Stimulated activated naive CD8-positive, alpha-beta T cell treated with anti-CD3 and anti-CD28 coated beads, Interleukin-15, amount 100 ng/mL, for 72 hours (primary cell): ENCODE results near the gene ECSIT.
A peak's percentile ranks its signal among the peaks of the same experiment; 100 is the strongest.

Experiments used
- ATAC-seq: fragments of 150-1000 bp; cut with Tn5 transposase; 2 replicates; pipeline ENCODE4 v1.10.0; 2021; ENCODE audit warnings: mild to moderate bottlenecking, moderate library complexity
- DNase-seq, 2 donors: peaks; one replicate each; pipeline ENCODE4 v3.0.0; 2021 to 2022
- H3K27ac Mint-ChIP-seq, 2 donors: one replicate each; pipeline ENCODE4 v1.8.0; 2022; ENCODE audit warnings: mild to moderate bottlenecking in 2 of 2, mixed read lengths in 2 of 2, moderate library complexity in 2 of 2
- H3K27me3 Mint-ChIP-seq: one replicate; pipeline ENCODE4 v1.8.0; 2022; ENCODE audit warnings: mixed read lengths
- H3K4me1 Mint-ChIP-seq: one replicate; pipeline ENCODE4 v1.8.0; 2022; ENCODE audit warnings: mild to moderate bottlenecking, mixed read lengths
- H3K4me3 Mint-ChIP-seq, 2 donors: one replicate each; pipeline ENCODE4 v1.8.0; 2022; ENCODE audit warnings: mild to moderate bottlenecking in 2 of 2, mixed read lengths in 2 of 2, moderate library complexity in 1 of 2
- H3K9me3 Mint-ChIP-seq, 2 donors: one replicate each; pipeline ENCODE4 v1.8.0; 2022; ENCODE audit warnings: mixed read lengths in 2 of 2

Gene ECSIT

DNA sequence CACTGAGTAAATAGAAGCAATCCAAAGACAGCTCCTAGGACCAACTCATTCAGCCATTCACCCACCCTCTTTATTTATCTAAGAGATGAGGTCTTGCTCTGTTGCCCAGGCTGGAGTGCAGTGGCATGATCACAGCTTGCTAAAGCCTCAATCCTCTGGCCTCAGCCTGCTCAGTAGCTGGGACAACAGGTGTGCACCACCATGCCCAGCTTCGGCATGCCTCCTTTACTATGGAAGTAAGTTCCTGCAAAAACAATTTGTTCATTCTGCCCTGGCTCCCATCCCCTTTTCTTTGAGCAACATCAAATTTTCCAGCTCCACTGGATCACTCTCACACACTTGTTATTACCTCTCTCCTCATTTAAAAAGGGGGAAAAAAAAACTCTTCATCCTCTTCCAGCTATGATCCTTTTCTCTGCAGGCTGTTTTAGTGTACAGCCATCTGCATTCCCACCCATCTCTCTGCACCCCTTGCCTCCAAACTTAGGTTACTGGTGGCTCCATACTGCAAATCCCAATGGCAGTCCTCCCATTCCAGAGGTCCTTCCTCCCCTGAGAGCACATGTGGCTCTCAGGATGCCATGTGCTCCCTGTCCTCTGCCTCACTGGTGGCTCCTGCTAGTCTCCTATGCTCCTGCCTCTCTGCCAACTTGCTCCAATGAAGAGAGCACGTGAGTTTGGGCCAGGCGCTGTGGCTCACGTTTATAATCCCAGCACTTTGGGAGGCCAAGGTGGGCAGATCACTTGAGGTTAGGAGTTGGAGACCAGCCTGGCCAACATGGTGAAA, 27.9 kb upstream of the ECSIT start:
- peak overlapping the region; percentile 20 to 46 for H3K4me3 Mint-ChIP-seq
- peaks cover 56% of the 10 kb centered on the region for H3K4me1 Mint-ChIP-seq
- H3K27ac Mint-ChIP-seq = peak overlapping the region in 1 of 2 donors; percentile 56

GRCh38 chr19:11555246-11555645, 26.3 kb upstream of the ECSIT start:
- Mint-ChIP-seq H3K27ac (peak overlapping the region; percentile 27 to 65), H3K4me3 (no peak overlapping the region), H3K4me1 (peaks cover 48% of the 10 kb centered on the region), H3K9me3 (no peaks in the 10 kb centered on the region), H3K27me3 (no peaks in the 10 kb centered on the region)
- DNase-seq = no peak
- ATAC-seq = no peak

More for the DNA sequence above, 27.9 kb upstream of the ECSIT start:
- DNase-seq (no peak), ATAC-seq (no peak)
- H3K9me3 Mint-ChIP-seq = no peaks in the 10 kb centered on the region
- H3K27me3 Mint-ChIP-seq = no peaks in the 10 kb centered on the region

GRCh38 chr19:11554160-11554559, 25.2 kb upstream of the ECSIT start:
- Mint-ChIP-seq H3K4me1 (peaks cover 42% of the 10 kb centered on the region), H3K27ac (no peak overlapping the region), H3K4me3 (no peak overlapping the region), H3K27me3 (no peaks in the 10 kb centered on the region), H3K9me3 (no peaks in the 10 kb centered on the region)
- no peak for DNase-seq
- no peak for ATAC-seq

- no peak overlapping the region for H3K4me3 Mint-ChIP-seq
- peak overlapping the region in 1 of 2 donors; percentile 86 for H3K27ac Mint-ChIP-seq
- DNase-seq (no peak), ATAC-seq (no peak)
- peaks cover 31% of the 10 kb centered on the region for H3K4me1 Mint-ChIP-seq
- H3K9me3 Mint-ChIP-seq = no peaks in the 10 kb centered on the region
- no peaks in the 10 kb centered on the region for H3K27me3 Mint-ChIP-seq
Measured at GRCh38 chr19:11552666-11553372, 23.9 kb upstream of the ECSIT start.

- peaks cover 22% of the 10 kb centered on the region for H3K4me1 Mint-ChIP-seq
- peak; percentile 39 for ATAC-seq
- DNase-seq = no peak
- no peak overlapping the region for H3K27ac Mint-ChIP-seq
- H3K4me3 Mint-ChIP-seq = no peak overlapping the region
- H3K9me3 Mint-ChIP-seq = no peaks in the 10 kb centered on the region
- H3K27me3 Mint-ChIP-seq = no peaks in the 10 kb centered on the region
Measured at GRCh38 chr19:11551603-11552235, 22.8 kb upstream of the ECSIT start.

GRCh38 chr19:11550265-11550664, 21.3 kb upstream of the ECSIT start:
- Mint-ChIP-seq H3K27ac (no peak overlapping the region), H3K9me3 (no peaks in the 10 kb centered on the region), H3K27me3 (no peaks in the 10 kb centered on the region), H3K4me3 (no peak overlapping the region), H3K4me1 (peaks cover 10% of the 10 kb centered on the region)
- ATAC-seq = no peak
- no peak for DNase-seq

DNA sequence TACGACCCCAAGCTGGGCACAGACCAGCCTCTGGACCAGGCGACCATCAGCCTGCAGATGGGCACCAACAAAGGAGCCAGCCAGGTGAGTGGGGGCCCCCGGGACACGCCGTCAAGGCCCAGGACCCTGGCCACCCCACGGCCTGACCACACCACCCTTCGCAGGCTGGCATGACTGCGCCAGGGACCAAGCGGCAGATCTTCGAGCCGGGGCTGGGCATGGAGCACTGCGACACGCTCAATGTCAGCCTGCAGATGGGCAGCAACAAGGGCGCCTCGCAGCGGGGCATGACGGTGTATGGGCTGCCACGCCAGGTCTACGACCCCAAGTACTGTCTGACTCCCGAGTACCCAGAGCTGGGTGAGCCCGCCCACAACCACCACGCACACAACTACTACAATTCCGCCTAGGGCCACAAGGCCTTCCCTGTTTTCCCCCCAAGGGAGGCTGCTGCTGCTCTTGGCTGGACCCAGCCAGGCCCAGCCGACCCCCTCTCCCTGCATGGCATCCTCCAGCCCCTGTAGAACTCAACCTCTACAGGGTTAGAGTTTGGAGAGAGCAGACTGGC, 20.5 kb upstream of the ECSIT start:
- Mint-ChIP-seq H3K9me3 (no peaks in the 10 kb centered on the region), H3K27me3 (no peaks in the 10 kb centered on the region), H3K4me3 (no peak overlapping the region), H3K4me1 (peaks cover 7% of the 10 kb centered on the region), H3K27ac (peak overlapping the region in 1 of 2 donors; percentile 52)
- ATAC-seq (no peak), DNase-seq (no peak)

GRCh38 chr19:11547929-11548700, 19.2 kb upstream of the ECSIT start:
- Mint-ChIP-seq H3K27ac (no peak overlapping the region), H3K4me1 (no peaks in the 10 kb centered on the region), H3K27me3 (peaks cover 8% of the 10 kb centered on the region), H3K4me3 (no peak overlapping the region), H3K9me3 (no peaks in the 10 kb centered on the region)
- no peak for ATAC-seq
- no peak for DNase-seq

- H3K27me3 Mint-ChIP-seq = peaks cover 36% of the 10 kb centered on the region
Measured at GRCh38 chr19:11541238-11541637, 12.3 kb upstream of the ECSIT start.

GRCh38 chr19:11540645-11541044, 11.7 kb upstream of the ECSIT start:
- Mint-ChIP-seq H3K4me1 (peaks cover 25% of the 10 kb centered on the region), H3K27ac (no peak overlapping the region), H3K9me3 (no peaks in the 10 kb centered on the region), H3K4me3 (no peak overlapping the region), H3K27me3 (peaks cover 36% of the 10 kb centered on the region)
- no peak for DNase-seq
- ATAC-seq = no peak

More at GRCh38 chr19:11541238-11541637, 12.3 kb upstream of the ECSIT start:
- DNase-seq = no peak
- Mint-ChIP-seq H3K4me3 (no peak overlapping the region), H3K4me1 (peaks cover 19% of the 10 kb centered on the region), H3K27ac (no peak overlapping the region), H3K9me3 (no peaks in the 10 kb centered on the region)
- no peak for ATAC-seq

GRCh38 chr19:11539495-11540365, 10.8 kb upstream of the ECSIT start:
- DNase-seq = no peak
- ATAC-seq = no peak
- H3K4me1 Mint-ChIP-seq = peaks cover 29% of the 10 kb centered on the region
- H3K9me3 Mint-ChIP-seq = no peaks in the 10 kb centered on the region
- peaks cover 36% of the 10 kb centered on the region for H3K27me3 Mint-ChIP-seq
- no peak overlapping the region for H3K27ac Mint-ChIP-seq
- H3K4me3 Mint-ChIP-seq = no peak overlapping the region

- Mint-ChIP-seq H3K4me1 (peaks cover 29% of the 10 kb centered on the region), H3K27me3 (peaks cover 34% of the 10 kb centered on the region), H3K4me3 (peak within 1 kb of the TSS in 1 of 2 donors; percentile 54), H3K27ac (peak within 1 kb of the TSS in 1 of 2 donors; percentile 78), H3K9me3 (no peaks in the 10 kb centered on the region)
- DNase-seq (no peak), ATAC-seq (no peak)
Measured at GRCh38 chr19:11538232-11539036, 9.5 kb upstream of the ECSIT start, which contains the start of gene CNN1. CNN1 (plus strand) TSS chr19:11538851; CDS start chr19:11538928, 77 bp downstream.

GRCh38 chr19:11535792-11536595, 7.1 kb upstream of the ECSIT start:
- Mint-ChIP-seq H3K27ac (peak overlapping the region in 1 of 2 donors; percentile 92), H3K9me3 (no peaks in the 10 kb centered on the region), H3K27me3 (peaks cover 34% of the 10 kb centered on the region), H3K4me1 (peaks cover 43% of the 10 kb centered on the region), H3K4me3 (peak overlapping the region; percentile 35 to 63)
- DNase-seq (peak; percentile 90 to 92), ATAC-seq (peak; percentile 86)
